Hippocampal formation (tissue), 2 donors: ENCODE measurements around the gene HS1BP3.

Source experiments
- DNase-seq, 2 donors: peaks; one replicate each; lab custom pipeline; 2025; lab: John Stamatoyannopoulos, UW

Gene HS1BP3

GRCh38 chr2:20600756-20601325, 50.1 kb downstream of the HS1BP3 start:
- DNase-seq = peak in 1 of 2 donors; percentile 58

- DNase-seq = peak; percentile 70 to 83
These were observed 50.9 kb downstream of the HS1BP3 start for GRCh38 chr2:20599861-20600461.

- peak in 1 of 2 donors; percentile 58 for DNase-seq
These were observed 51.8 kb downstream of the HS1BP3 start for GRCh38 chr2:20599001-20599600.

- DNase-seq = no peak
These were observed 53.1 kb downstream of the HS1BP3 start for GRCh38 chr2:20597860-20598183.

- DNase-seq = no peak
These were observed 53.7 kb downstream of the HS1BP3 start for GRCh38 chr2:20596973-20597859.

GRCh38 chr2:20596193-20596972, 54.5 kb downstream of the HS1BP3 start:
- no peak for DNase-seq

GRCh38 chr2:20595439-20596192, 55.3 kb downstream of the HS1BP3 start:
- peak in 1 of 2 donors; percentile 19 for DNase-seq

- no peak for DNase-seq
These were observed 55.9 kb downstream of the HS1BP3 start for GRCh38 chr2:20594957-20595356.

GRCh38 chr2:20594048-20594750, 56.7 kb downstream of the HS1BP3 start:
- DNase-seq = no peak

GRCh38 chr2:20593072-20594034, 57.5 kb downstream of the HS1BP3 start:
- DNase-seq = no peak

- DNase-seq = no peak
These were observed 58.5 kb downstream of the HS1BP3 start for GRCh38 chr2:20592106-20593071.

GRCh38 chr2:20590704-20591515, 60.0 kb downstream of the HS1BP3 start:
- DNase-seq = no peak

- DNase-seq = no peak
These were observed 60.8 kb downstream of the HS1BP3 start for GRCh38 chr2:20589975-20590703.

- no peak for DNase-seq
These were observed 61.7 kb downstream of the HS1BP3 start for GRCh38 chr2:20588918-20589871.
